ENCODE data around the gene ADAM17. TPM values are rescaled to one million over a fixed set of nuclear protein-coding genes. Genes with fewer than 3 reads are reported as not detected.

Gene ADAM17
- total RNA-seq, 4 donors from 2014 or later: 30.4 to 47.9 (median 36.1) TPM

GRCh38 chr2:9492927-9493326, 62.7 kb downstream of the ADAM17 start:
- no peaks in the 10 kb centered on the region for H3K4me1 ChIP-seq
- no peak for DNase-seq (ENCODE audit: low spot score in 2 of 2)
- H3K27ac ChIP-seq: no peak overlapping the region
- TF ChIP-seq POLR2AphosphoS5 (IDR thresholded peaks at IDR 0.05) (no peak), EP300 (IDR thresholded peaks at IDR 0.05) (no peak), POLR2A (IDR thresholded peaks at IDR 0.05) (no peak)
- TF ChIP-seq, protein P1, sequence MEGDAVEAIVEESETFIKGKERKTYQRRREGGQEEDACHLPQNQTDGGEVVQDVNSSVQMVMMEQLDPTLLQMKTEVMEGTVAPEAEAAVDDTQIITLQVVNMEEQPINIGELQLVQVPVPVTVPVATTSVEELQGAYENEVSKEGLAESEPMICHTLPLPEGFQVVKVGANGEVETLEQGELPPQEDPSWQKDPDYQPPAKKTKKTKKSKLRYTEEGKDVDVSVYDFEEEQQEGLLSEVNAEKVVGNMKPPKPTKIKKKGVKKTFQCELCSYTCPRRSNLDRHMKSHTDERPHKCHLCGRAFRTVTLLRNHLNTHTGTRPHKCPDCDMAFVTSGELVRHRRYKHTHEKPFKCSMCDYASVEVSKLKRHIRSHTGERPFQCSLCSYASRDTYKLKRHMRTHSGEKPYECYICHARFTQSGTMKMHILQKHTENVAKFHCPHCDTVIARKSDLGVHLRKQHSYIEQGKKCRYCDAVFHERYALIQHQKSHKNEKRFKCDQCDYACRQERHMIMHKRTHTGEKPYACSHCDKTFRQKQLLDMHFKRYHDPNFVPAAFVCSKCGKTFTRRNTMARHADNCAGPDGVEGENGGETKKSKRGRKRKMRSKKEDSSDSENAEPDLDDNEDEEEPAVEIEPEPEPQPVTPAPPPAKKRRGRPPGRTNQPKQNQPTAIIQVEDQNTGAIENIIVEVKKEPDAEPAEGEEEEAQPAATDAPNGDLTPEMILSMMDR (IDR thresholded peaks at IDR 0.05): no peak
- peaks cover 97% of the 10 kb centered on the region for H3K36me3 ChIP-seq
- WGBS: 56% methylated on average over 2 of the region's 2 CpGs
- H3K4me3 ChIP-seq: no peak overlapping the region
- H3K27me3 ChIP-seq: no peaks in the 10 kb centered on the region
- H3K9me3 ChIP-seq: no peaks in the 10 kb centered on the region

DNA sequence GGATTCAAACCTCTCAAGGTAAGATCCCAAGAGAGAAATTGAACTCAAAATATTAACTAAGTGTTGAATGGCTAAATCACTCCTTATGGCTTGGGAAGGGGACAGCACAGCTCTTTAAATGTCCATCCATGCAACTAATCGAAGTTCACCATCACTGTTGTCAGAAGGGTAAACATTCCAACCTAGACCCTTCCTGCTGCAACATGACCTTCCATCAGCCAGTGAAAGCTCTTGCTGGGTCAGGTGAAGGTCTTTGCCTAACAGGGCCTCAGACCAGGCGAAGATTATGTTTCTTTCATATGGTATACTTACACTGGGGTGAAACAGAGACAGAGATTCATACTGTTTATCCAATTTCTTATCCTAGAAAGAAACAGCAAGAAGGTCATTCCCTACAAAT, 64.8 kb downstream of the ADAM17 start:
- H3K36me3 ChIP-seq: peaks cover 99% of the 10 kb centered on the region
- H3K4me3 ChIP-seq: no peak overlapping the region
- TF ChIP-seq EP300 (IDR thresholded peaks at IDR 0.05): no peak
- TF ChIP-seq POLR2A (IDR thresholded peaks at IDR 0.05): no peak
- TF ChIP-seq POLR2AphosphoS5 (IDR thresholded peaks at IDR 0.05): no peak
- TF ChIP-seq, protein P1 (IDR thresholded peaks at IDR 0.05): no peak
- H3K9me3 ChIP-seq: no peaks in the 10 kb centered on the region
- DNase-seq (ENCODE audit: low spot score in 2 of 2): no peak
- no peaks in the 10 kb centered on the region for H3K27me3 ChIP-seq
- H3K4me1 ChIP-seq: no peaks in the 10 kb centered on the region
- 96% methylated on average over 2 of the region's 2 CpGs for WGBS
- no peak overlapping the region for H3K27ac ChIP-seq

GRCh38 chr2:9488583-9489547, 66.8 kb downstream of the ADAM17 start:
- 100% methylated on average over 1 of the region's 1 CpG for WGBS
- H3K27ac ChIP-seq: no peak overlapping the region

DNA sequence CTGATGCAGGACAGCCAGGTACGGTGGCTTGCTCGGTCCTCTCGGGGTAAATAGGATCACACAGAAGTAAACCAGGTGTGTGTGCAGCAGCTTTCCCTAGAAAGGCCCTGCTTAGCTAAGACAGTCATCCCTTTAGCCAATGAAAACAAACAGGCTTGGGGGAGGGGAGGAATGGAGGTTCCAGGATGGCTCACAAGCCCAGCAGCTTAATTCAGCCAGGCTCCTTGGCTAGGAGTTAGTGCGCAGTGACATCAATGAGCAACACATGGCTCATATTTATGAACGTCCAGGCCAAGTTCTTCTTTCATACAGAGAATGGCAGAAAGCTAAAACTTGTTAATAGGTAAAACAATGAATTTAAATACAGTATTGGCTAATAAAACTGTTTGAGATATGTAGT, 71.1 kb downstream of the ADAM17 start:
- Histone ChIP-seq H3K4me3 (no peak overlapping the region), H3K36me3 (peaks cover 96% of the 10 kb centered on the region), H3K9me3 (no peaks in the 10 kb centered on the region), H3K27ac (no peak overlapping the region), H3K4me1 (no peaks in the 10 kb centered on the region), H3K27me3 (no peaks in the 10 kb centered on the region)
- DNase-seq (ENCODE audit: low spot score in 2 of 2): no peak
- TF ChIP-seq EP300 (IDR thresholded peaks at IDR 0.05): no peak
- WGBS: 91% methylated on average over 5 of the region's 5 CpGs

More at GRCh38 chr2:9488583-9489547, 66.8 kb downstream of the ADAM17 start:
- Histone ChIP-seq H3K4me3 (no peak overlapping the region), H3K9me3 (no peaks in the 10 kb centered on the region), H3K36me3 (peaks cover 99% of the 10 kb centered on the region), H3K27me3 (no peaks in the 10 kb centered on the region), H3K4me1 (no peaks in the 10 kb centered on the region)
- TF ChIP-seq, protein P1 (IDR thresholded peaks at IDR 0.05): no peak
- TF ChIP-seq POLR2AphosphoS5 (IDR thresholded peaks at IDR 0.05) (no peak), EP300 (IDR thresholded peaks at IDR 0.05) (no peak), POLR2A (IDR thresholded peaks at IDR 0.05) (no peak)
- no peak for DNase-seq (ENCODE audit: low spot score in 2 of 2)

DNA sequence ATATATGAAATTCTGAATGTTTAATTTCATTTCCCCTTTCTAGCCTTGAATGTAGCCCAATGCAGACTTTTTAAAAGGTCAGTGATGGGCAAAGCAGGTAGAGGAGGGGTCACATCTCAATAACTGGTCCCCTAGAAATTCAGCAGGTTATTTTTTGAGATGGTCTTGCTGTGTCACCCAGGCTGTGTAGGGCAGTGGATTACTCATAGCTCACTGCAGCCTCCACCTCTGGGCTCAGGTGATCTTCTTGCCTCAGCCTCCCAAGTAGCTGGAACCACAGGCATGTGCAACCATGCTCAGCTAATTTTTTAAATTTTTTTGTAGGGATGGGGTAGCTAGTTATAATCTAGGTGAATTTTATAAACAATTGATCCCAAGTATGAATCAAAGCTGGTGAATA, 72.5 kb downstream of the ADAM17 start:
- Histone ChIP-seq H3K9me3 (no peaks in the 10 kb centered on the region), H3K36me3 (peaks cover 91% of the 10 kb centered on the region), H3K4me3 (no peak overlapping the region), H3K27ac (no peak overlapping the region), H3K4me1 (no peaks in the 10 kb centered on the region), H3K27me3 (no peaks in the 10 kb centered on the region)
- TF ChIP-seq POLR2A (IDR thresholded peaks at IDR 0.05) (no peak), POLR2AphosphoS5 (IDR thresholded peaks at IDR 0.05) (no peak), EP300 (IDR thresholded peaks at IDR 0.05) (no peak)
- TF ChIP-seq, protein P1 (IDR thresholded peaks at IDR 0.05): no peak
- no peak for DNase-seq (ENCODE audit: low spot score in 2 of 2)
